ENCODE measurements around the gene SPAG9.

The SPAG9 gene

DNA sequence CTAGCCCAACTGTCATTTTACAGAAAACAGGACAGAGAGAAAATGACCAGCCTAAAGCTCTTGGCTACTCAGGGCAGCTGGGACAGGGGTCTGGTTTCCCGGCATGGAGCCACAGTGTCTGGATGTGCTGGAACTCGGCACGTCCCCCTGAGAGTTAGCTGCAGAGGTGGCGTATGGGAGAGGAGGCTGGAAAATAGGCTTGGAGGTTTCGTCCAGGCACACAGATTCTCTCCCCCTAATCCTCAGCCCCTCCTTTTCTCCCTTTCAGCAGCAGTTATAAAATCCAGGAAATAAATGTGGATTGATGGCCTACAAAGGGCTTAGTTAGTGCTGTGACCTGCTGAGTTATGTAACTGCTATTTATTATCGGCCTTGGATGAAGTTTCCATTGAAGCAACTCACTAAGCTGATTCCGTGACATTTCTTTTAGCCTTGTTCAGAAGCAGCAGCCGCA lies 165.0 kb downstream of the SPAG9 start:
- H3K27ac Mint-ChIP-seq: no peak overlapping the region
- no peak for ATAC-seq

DNA sequence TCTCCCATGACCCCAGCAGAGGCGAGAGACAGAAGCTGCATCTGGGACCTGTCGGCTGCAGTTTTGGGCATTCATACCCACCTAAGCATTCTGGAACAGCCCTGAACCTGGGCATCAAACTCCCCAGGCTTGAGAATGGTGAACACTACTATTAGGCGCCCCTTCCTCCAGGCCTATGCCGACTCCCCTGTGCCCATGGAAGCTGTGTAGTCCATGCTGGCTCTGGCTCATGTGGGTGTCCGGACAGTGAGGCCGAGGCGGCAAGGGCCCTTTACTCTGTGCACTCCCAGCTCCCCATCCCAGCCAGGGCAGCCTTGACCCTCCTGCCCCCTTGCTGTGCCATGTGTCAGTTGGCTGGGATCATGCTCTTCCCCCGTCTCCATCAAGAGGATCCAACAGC lies 165.5 kb downstream of the SPAG9 start:
- Mint-ChIP-seq H3K27ac (no peak overlapping the region), H3K27me3 (no peaks in the 10 kb centered on the region), H3K4me3 (no peak overlapping the region), H3K4me1 (peaks cover 9% of the 10 kb centered on the region), H3K36me3 (ENCODE audit: low read depth) (no peaks in the 10 kb centered on the region), H3K9me3 (no peaks in the 10 kb centered on the region)
- ATAC-seq (no peak), DNase-seq (no peak)

More for the DNA sequence above, 165.0 kb downstream of the SPAG9 start:
- DNase-seq: no peak
- no peaks in the 10 kb centered on the region for H3K9me3 Mint-ChIP-seq
- no peaks in the 10 kb centered on the region for H3K36me3 Mint-ChIP-seq (ENCODE audit: low read depth)
- H3K27me3 Mint-ChIP-seq: no peaks in the 10 kb centered on the region
- peaks cover 5% of the 10 kb centered on the region for H3K4me1 Mint-ChIP-seq
- no peak overlapping the region for H3K4me3 Mint-ChIP-seq

DNA sequence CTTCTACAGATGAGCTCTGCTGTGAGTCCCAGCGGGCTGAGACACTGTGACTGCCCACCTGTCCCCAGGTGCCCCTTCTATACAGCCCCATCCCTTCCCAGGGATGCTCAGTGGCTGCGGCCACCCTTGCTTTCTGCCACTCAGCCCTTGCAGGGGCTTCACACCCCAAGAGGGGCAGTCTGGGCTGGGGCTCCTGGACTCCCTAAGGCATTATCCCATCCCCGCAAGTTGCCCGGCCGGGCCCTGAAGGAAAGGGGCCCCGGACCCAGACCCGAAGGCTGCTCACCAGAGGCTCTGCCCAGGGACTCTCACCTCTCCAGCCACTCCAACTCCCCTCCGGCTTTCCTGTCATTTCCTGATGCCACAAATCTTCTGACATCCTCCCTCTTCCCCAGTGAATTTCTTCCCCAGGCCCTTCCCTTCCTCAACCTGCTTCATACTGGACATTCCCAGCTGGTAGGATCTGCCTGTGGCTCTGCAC lies 166.0 kb downstream of the SPAG9 start:
- ATAC-seq (no peak), DNase-seq (no peak)
- H3K9me3 Mint-ChIP-seq: no peaks in the 10 kb centered on the region
- no peak overlapping the region for H3K27ac Mint-ChIP-seq
- H3K4me1 Mint-ChIP-seq: peaks cover 9% of the 10 kb centered on the region
- H3K4me3 Mint-ChIP-seq: no peak overlapping the region
- H3K27me3 Mint-ChIP-seq: no peaks in the 10 kb centered on the region
- no peaks in the 10 kb centered on the region for H3K36me3 Mint-ChIP-seq (ENCODE audit: low read depth)

GRCh38 chr17:50953831-50954601 lies 166.7 kb downstream of the SPAG9 start:
- no peaks in the 10 kb centered on the region for H3K9me3 Mint-ChIP-seq
- H3K4me3 Mint-ChIP-seq: no peak overlapping the region
- DNase-seq (no peak), ATAC-seq (no peak)
- no peaks in the 10 kb centered on the region for H3K36me3 Mint-ChIP-seq (ENCODE audit: low read depth)
- no peak overlapping the region for H3K27ac Mint-ChIP-seq
- H3K4me1 Mint-ChIP-seq: peaks cover 9% of the 10 kb centered on the region
- no peaks in the 10 kb centered on the region for H3K27me3 Mint-ChIP-seq

- Mint-ChIP-seq H3K4me1 (peaks cover 9% of the 10 kb centered on the region), H3K9me3 (no peaks in the 10 kb centered on the region), H3K27me3 (no peaks in the 10 kb centered on the region), H3K4me3 (no peak overlapping the region), H3K27ac (no peak overlapping the region), H3K36me3 (ENCODE audit: low read depth) (no peaks in the 10 kb centered on the region)
- ATAC-seq: no peak
- DNase-seq: no peak
Observed at GRCh38 chr17:50953518-50953830, 167.2 kb downstream of the SPAG9 start.

GRCh38 chr17:50952889-50953288 lies 167.8 kb downstream of the SPAG9 start:
- Mint-ChIP-seq H3K36me3 (ENCODE audit: low read depth) (no peaks in the 10 kb centered on the region), H3K4me3 (no peak overlapping the region), H3K27ac (no peak overlapping the region), H3K27me3 (no peaks in the 10 kb centered on the region), H3K9me3 (no peaks in the 10 kb centered on the region), H3K4me1 (peaks cover 11% of the 10 kb centered on the region)
- no peak for DNase-seq
- ATAC-seq: no peak

DNA sequence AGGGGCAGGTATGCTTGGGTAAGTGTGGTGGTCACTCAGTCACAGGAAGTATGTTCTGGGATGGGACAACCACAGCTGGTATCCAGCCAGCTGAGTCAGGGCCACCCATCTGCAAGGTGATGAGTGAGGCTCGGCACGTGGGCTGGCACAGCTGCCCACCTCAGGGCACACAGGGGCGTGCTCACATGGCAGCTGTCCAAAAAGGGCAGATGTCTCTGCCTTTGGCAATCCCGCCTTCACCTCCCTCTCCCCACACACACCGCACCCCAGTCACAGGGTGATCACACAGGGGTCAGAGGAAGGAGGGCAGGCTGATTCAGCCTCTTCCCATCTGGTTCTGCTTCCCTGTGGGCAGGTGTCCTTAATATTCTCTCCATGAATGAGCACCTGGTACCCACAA lies 168.7 kb downstream of the SPAG9 start:
- DNase-seq: no peak
- H3K4me1 Mint-ChIP-seq: peaks cover 15% of the 10 kb centered on the region
- no peaks in the 10 kb centered on the region for H3K9me3 Mint-ChIP-seq
- no peak for ATAC-seq
- H3K4me3 Mint-ChIP-seq: no peak overlapping the region
- no peaks in the 10 kb centered on the region for H3K36me3 Mint-ChIP-seq (ENCODE audit: low read depth)
- H3K27ac Mint-ChIP-seq: no peak overlapping the region
- H3K27me3 Mint-ChIP-seq: no peaks in the 10 kb centered on the region

DNA sequence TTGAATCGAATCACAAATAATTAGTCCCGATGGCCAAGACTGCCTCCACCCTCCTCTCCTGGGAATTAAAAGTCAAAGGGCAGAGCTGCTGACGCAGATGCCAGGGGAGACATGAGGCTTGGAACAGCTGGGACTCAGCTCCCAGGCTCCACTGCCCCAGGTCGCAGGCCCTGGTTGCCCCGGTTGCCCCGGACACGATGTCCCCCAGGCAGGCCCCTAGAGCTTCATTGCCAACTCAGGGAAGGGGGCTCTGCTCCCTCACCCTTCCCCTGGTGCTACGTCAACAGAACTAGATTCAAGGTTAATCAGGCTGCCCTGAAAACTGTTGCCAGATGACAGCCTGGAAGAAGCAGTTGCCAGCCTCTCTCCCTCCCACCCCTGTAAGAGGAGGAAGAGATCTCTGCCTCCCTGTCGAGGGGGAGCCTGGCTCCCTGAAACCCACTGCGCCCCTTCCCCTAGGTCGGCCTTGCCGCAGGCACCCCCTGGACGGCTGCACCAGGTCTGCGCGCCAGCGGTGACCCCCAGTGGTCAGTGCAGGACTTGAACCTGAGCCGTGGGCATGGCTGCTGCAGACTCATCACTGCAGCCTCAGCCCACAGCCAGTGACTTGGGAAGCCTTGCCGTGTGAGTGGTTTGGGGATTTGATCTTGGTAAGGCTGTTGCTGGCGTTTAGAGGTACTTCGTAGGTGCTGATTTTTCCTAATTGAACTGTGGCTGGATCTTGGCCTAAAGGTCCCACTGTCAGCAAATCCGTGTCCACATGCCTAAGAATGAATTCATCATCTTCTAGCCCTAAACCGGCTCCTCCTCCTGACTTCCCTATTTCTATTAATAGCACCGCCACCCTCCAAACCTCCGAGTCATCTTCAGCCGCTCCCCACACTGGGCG lies 170.4 kb downstream of the SPAG9 start:
- no peak overlapping the region for H3K27ac Mint-ChIP-seq
- no peaks in the 10 kb centered on the region for H3K36me3 Mint-ChIP-seq (ENCODE audit: low read depth)
- DNase-seq (peak; percentile 66), ATAC-seq (peak; percentile 69)
- H3K4me1 Mint-ChIP-seq: peaks cover 15% of the 10 kb centered on the region
- H3K4me3 Mint-ChIP-seq: no peak overlapping the region
- no peaks in the 10 kb centered on the region for H3K9me3 Mint-ChIP-seq
- H3K27me3 Mint-ChIP-seq: no peaks in the 10 kb centered on the region

- Mint-ChIP-seq H3K4me3 (no peak overlapping the region), H3K27me3 (no peaks in the 10 kb centered on the region), H3K27ac (no peak overlapping the region), H3K9me3 (no peaks in the 10 kb centered on the region), H3K4me1 (peaks cover 15% of the 10 kb centered on the region), H3K36me3 (ENCODE audit: low read depth) (no peaks in the 10 kb centered on the region)
- ATAC-seq (no peak), DNase-seq (no peak)
Observed at GRCh38 chr17:50949128-50949988, 171.3 kb downstream of the SPAG9 start.

DNA sequence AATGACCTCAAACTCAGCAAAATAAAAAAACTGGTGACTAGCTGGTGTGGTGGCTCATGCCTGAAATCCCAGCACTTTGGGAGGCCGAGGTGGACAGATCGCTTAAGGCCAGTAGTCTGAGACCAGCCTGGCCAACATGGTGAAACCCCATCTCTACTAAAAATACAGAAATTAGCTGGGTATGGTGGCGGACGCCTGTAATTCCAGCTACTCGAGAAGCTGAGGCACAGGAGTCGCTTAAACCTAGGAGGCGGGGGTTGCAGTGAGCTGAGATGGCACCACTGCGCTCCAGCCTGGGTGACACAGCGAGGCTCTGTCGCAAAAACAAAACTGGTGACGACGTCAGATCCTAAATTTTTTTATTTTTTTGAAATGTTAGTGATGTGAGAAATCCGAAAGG lies 172.0 kb downstream of the SPAG9 start:
- DNase-seq (no peak), ATAC-seq (no peak)
- H3K36me3 Mint-ChIP-seq (ENCODE audit: low read depth): no peaks in the 10 kb centered on the region
- no peak overlapping the region for H3K4me3 Mint-ChIP-seq
- peaks cover 18% of the 10 kb centered on the region for H3K4me1 Mint-ChIP-seq
- H3K27ac Mint-ChIP-seq: no peak overlapping the region
- no peaks in the 10 kb centered on the region for H3K27me3 Mint-ChIP-seq
- no peaks in the 10 kb centered on the region for H3K9me3 Mint-ChIP-seq

DNA sequence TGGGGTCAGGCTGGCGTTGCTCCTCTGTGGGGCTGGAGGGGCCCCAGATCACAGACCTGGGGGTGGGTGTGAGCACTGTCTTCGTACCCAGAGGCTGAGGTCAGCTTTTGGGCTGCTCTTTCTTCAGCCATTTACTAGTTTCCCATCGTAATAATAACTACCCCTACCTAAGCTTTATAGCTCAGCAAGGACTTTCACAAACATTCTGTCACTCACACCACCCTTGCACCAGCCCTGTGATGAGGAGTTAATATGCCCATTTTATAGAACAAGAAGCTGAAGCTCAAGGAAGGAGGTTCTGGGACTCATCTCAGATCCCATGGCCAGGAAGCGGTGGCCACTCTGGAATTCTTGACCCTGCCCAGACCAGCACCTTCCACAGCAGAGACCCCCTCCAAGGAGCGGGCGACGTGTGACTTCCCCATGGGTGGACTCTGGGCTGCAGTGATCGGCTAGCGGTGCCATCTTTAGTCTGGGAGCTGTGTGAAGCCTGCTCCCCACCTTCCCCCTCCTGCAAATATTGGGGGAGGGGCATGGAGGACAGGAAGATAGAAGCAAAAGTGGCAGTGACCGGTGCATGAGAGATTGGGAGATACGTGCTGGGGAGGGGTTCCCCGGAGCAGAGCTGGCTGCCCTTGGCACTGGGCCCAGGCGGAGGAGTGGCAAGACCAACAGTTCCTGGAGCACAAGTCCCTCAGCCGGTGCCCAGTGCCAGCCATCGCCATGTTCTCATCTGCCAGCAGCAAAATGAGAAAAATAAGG lies 172.7 kb downstream of the SPAG9 start:
- H3K27ac Mint-ChIP-seq: no peak overlapping the region
- H3K4me1 Mint-ChIP-seq: peaks cover 25% of the 10 kb centered on the region
- no peak for DNase-seq
- H3K4me3 Mint-ChIP-seq: no peak overlapping the region
- no peaks in the 10 kb centered on the region for H3K36me3 Mint-ChIP-seq (ENCODE audit: low read depth)
- no peak for ATAC-seq
- no peaks in the 10 kb centered on the region for H3K9me3 Mint-ChIP-seq
- H3K27me3 Mint-ChIP-seq: no peaks in the 10 kb centered on the region

DNA sequence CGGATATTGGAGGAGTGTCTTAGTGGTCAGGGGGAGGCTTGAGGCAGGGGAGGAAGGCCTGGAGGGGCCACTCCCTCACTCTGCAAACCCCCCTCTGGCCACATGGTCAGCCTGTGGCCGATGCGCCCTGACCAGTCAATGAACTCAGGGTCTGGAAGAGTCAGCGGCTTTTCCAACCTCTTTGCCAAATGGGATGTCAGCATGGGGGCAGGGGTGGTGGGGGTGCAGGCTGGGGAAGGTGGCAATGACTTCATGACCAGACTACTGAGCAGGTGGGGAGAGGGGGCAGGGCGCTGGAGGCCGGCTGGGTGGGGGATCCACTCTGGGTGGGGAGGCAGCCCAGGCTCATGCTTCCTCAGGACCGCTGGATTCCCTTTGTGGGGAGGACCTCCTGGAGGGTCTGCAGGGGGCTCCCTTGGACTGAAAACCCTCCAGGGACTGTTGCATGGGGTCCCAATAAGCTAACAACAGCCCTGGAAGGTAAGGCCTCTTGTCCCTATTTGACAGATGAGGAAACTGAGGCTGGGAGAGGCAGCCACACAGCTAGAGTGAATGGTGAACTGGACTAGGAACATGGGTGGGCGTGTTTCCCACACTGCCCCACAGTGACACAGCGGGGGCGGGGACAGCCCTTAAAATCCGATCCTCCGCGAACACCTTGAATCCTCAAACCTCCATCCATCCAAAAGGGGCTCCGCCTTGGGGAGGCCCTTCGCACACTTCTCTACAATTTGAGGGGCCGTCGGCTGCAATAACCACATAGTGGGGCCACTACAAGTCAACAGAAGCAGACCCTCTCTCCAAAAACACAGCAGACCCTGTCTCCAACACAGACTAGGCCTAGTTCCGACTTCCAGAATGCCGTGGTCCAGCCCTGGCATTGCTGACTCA lies 173.5 kb downstream of the SPAG9 start:
- DNase-seq (no peak), ATAC-seq (no peak)
- peaks cover 30% of the 10 kb centered on the region for H3K4me1 Mint-ChIP-seq
- no peak overlapping the region for H3K27ac Mint-ChIP-seq
- no peaks in the 10 kb centered on the region for H3K27me3 Mint-ChIP-seq
- no peak overlapping the region for H3K4me3 Mint-ChIP-seq
- H3K36me3 Mint-ChIP-seq (ENCODE audit: low read depth): no peaks in the 10 kb centered on the region
- no peaks in the 10 kb centered on the region for H3K9me3 Mint-ChIP-seq

- H3K9me3 Mint-ChIP-seq: no peaks in the 10 kb centered on the region
- no peaks in the 10 kb centered on the region for H3K36me3 Mint-ChIP-seq (ENCODE audit: low read depth)
- H3K27me3 Mint-ChIP-seq: no peaks in the 10 kb centered on the region
- peaks cover 30% of the 10 kb centered on the region for H3K4me1 Mint-ChIP-seq
- DNase-seq (no peak), ATAC-seq (no peak)
- H3K4me3 Mint-ChIP-seq: no peak overlapping the region
- H3K27ac Mint-ChIP-seq: no peak overlapping the region
Observed at GRCh38 chr17:50946223-50946890, 174.3 kb downstream of the SPAG9 start.

All from activated naive CD8-positive, alpha-beta T cell treated with anti-CD3 and anti-CD28 coated beads, Interleukin-2, amount 50 U/mL, for 24 hours (primary cell).